Activated T-cell treated with anti-CD3 and anti-CD28 coated beads, Interleukin-2, amount 50 U/mL, for 48 hours (primary cell): ENCODE results near the gene ASF1B.
"Not testable (repeated sequence)": the region's sequence is repeated elsewhere in the genome, so short reads cannot be mapped to it uniquely, and the experiment has no call there.

Experiments used
- DNase-seq, 2 experiments: peaks; one replicate each; pipeline ENCODE4 v3.0.0-alpha.2; 2020

The ASF1B gene

GRCh38 chr19:14159059-14159458, 22.7 kb upstream of the ASF1B start:
- no peak for DNase-seq

- no peak for DNase-seq
Observed at GRCh38 chr19:14158276-14159023, 22.1 kb upstream of the ASF1B start.

- DNase-seq: no peak
Observed at GRCh38 chr19:14156971-14157717, 20.8 kb upstream of the ASF1B start.

GRCh38 chr19:14156122-14156521, 19.7 kb upstream of the ASF1B start:
- DNase-seq: no peak

- DNase-seq: no peak
Observed at GRCh38 chr19:14155371-14155770, 19.0 kb upstream of the ASF1B start.

- DNase-seq: no peak
Observed at GRCh38 chr19:14152713-14153112, 16.3 kb upstream of the ASF1B start.

- no peak for DNase-seq
Observed at GRCh38 chr19:14150770-14151661, 14.6 kb upstream of the ASF1B start.

- peak; percentile 36 to 38 for DNase-seq
Observed at GRCh38 chr19:14150041-14150769, 13.8 kb upstream of the ASF1B start.

GRCh38 chr19:14149509-14149994, 13.2 kb upstream of the ASF1B start:
- peak; percentile 70 to 75 for DNase-seq

GRCh38 chr19:14148751-14149410, 12.5 kb upstream of the ASF1B start:
- no peak for DNase-seq

GRCh38 chr19:14147797-14148605, 11.6 kb upstream of the ASF1B start:
- peak; percentile 65 to 75 for DNase-seq

- no peak for DNase-seq
Observed at GRCh38 chr19:14146789-14147216, 10.4 kb upstream of the ASF1B start.

GRCh38 chr19:14146169-14146568, 9.8 kb upstream of the ASF1B start:
- DNase-seq: not testable (repeated sequence)

GRCh38 chr19:14145381-14145780, 9.0 kb upstream of the ASF1B start:
- no peak for DNase-seq

GRCh38 chr19:14142262-14143190, 6.1 kb upstream of the ASF1B start:
- DNase-seq: no peak

GRCh38 chr19:14141041-14141440, 4.7 kb upstream of the ASF1B start:
- peak in 1 of 2 experiments; percentile 36 for DNase-seq

GRCh38 chr19:14139944-14140343, 3.6 kb upstream of the ASF1B start:
- DNase-seq: no peak

- DNase-seq: no peak
Observed at GRCh38 chr19:14138576-14139265, 2.3 kb upstream of the ASF1B start.

GRCh38 chr19:14135985-14136508, 342 bp downstream of the ASF1B start:
- no peak for DNase-seq
